HL-60 (cell line): ENCODE measurements around the gene SPRYD3.

Source experiments
- GABPA ChIP-seq: IDR thresholded peaks from 2 replicates; pipeline ENCODE4 v1.6.1; 2012; ENCODE audit warnings: low read depth
- POLR2AphosphoS5 ChIP-seq: IDR thresholded peaks from 2 replicates; pipeline ENCODE4 v1.6.1; 2012; ENCODE audit warnings: low read depth
- REST ChIP-seq: IDR thresholded peaks from 2 replicates; pipeline ENCODE4 v1.6.1; 2012; ENCODE audit warnings: low read depth; ENCODE audit not compliant: insufficient replicate concordance
- TF ChIP-seq, protein P1 (sequence below): IDR thresholded peaks from one replicate; pipeline ENCODE4 v1.5.1; 2011; ENCODE audit warnings: low read length, control low read depth, inconsistent platforms; ENCODE audit not compliant: insufficient read depth

GRCh38 chr12:53093777-53094393, 14.7 kb upstream of the SPRYD3 start:
- TF ChIP-seq, protein P1, sequence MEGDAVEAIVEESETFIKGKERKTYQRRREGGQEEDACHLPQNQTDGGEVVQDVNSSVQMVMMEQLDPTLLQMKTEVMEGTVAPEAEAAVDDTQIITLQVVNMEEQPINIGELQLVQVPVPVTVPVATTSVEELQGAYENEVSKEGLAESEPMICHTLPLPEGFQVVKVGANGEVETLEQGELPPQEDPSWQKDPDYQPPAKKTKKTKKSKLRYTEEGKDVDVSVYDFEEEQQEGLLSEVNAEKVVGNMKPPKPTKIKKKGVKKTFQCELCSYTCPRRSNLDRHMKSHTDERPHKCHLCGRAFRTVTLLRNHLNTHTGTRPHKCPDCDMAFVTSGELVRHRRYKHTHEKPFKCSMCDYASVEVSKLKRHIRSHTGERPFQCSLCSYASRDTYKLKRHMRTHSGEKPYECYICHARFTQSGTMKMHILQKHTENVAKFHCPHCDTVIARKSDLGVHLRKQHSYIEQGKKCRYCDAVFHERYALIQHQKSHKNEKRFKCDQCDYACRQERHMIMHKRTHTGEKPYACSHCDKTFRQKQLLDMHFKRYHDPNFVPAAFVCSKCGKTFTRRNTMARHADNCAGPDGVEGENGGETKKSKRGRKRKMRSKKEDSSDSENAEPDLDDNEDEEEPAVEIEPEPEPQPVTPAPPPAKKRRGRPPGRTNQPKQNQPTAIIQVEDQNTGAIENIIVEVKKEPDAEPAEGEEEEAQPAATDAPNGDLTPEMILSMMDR, result no peak
- TF ChIP-seq GABPA (no peak), POLR2AphosphoS5 (no peak), REST (no peak)
